Measurements from ENCODE around the gene TEDDM1.

TEDDM1 gene

GRCh38 chr1:182376936-182377574, 23.4 kb downstream of the TEDDM1 start:
- DNase-seq = no peak

GRCh38 chr1:182374101-182374834, 26.2 kb downstream of the TEDDM1 start:
- DNase-seq = no peak

- DNase-seq = no peak
Measured at GRCh38 chr1:182370532-182370931, 29.9 kb downstream of the TEDDM1 start.

- no peak for DNase-seq
Measured at GRCh38 chr1:182368903-182369302, 31.6 kb downstream of the TEDDM1 start.

- DNase-seq = no peak
Measured at GRCh38 chr1:182368358-182368757, 32.1 kb downstream of the TEDDM1 start.

GRCh38 chr1:182367926-182368325, 32.5 kb downstream of the TEDDM1 start:
- DNase-seq = no peak

- no peak for DNase-seq
Measured at GRCh38 chr1:182366596-182366995, 33.9 kb downstream of the TEDDM1 start.

- no peak for DNase-seq
Measured at GRCh38 chr1:182359645-182360044, 40.8 kb downstream of the TEDDM1 start.

GRCh38 chr1:182357913-182358312, 42.6 kb downstream of the TEDDM1 start:
- peak; percentile 98 for DNase-seq

GRCh38 chr1:182357171-182357570, 43.3 kb downstream of the TEDDM1 start:
- peak; percentile 79 for DNase-seq

GRCh38 chr1:182355723-182356098, 44.8 kb downstream of the TEDDM1 start:
- no peak for DNase-seq

GRCh38 chr1:182351790-182352364, 48.6 kb downstream of the TEDDM1 start:
- DNase-seq = no peak

GRCh38 chr1:182350839-182351238, 49.6 kb downstream of the TEDDM1 start:
- DNase-seq = no peak

- DNase-seq = no peak
Measured at GRCh38 chr1:182348961-182349747, 51.3 kb downstream of the TEDDM1 start.

Data from NCI-H2171 treated with DMSO at 0.1 percent for 48 hours (cell line).